ENCODE data around the gene REEP1.
"Not testable (repeated sequence)": the region's sequence is repeated elsewhere in the genome, so short reads cannot be mapped to it uniquely, and the experiment has no call there.

REEP1 gene

GRCh38 chr2:86366651-86367498, 29.4 kb upstream of the REEP1 start:
- Histone ChIP-seq H3K27ac (ENCODE audit: low read depth, low read length) (no peak overlapping the region), H3K9ac (ENCODE audit: low read length) (no peak overlapping the region), H3K4me3 (ENCODE audit: low read length) (no peak overlapping the region), H3K4me1 (ENCODE audit: control insufficient read depth, insufficient read depth, low read length) (no peaks in the 10 kb centered on the region), H3K36me3 (ENCODE audit: control insufficient read depth, insufficient read depth, low read length) (no peaks in the 10 kb centered on the region), H3K27me3 (ENCODE audit: control insufficient read depth, insufficient read depth, low read length) (no peaks in the 10 kb centered on the region)

- no peak overlapping the region for H3K9ac ChIP-seq (ENCODE audit: low read length)
- no peaks in the 10 kb centered on the region for H3K4me1 ChIP-seq (ENCODE audit: control insufficient read depth, insufficient read depth, low read length)
- no peak overlapping the region for H3K4me3 ChIP-seq (ENCODE audit: low read length)
- H3K27ac ChIP-seq (ENCODE audit: low read depth, low read length) = no peak overlapping the region
- no peaks in the 10 kb centered on the region for H3K36me3 ChIP-seq (ENCODE audit: control insufficient read depth, insufficient read depth, low read length)
- no peaks in the 10 kb centered on the region for H3K27me3 ChIP-seq (ENCODE audit: control insufficient read depth, insufficient read depth, low read length)
These were observed 27.5 kb upstream of the REEP1 start for GRCh38 chr2:86364894-86365293.

GRCh38 chr2:86360776-86361175, 23.4 kb upstream of the REEP1 start:
- Histone ChIP-seq H3K36me3 (ENCODE audit: control insufficient read depth, insufficient read depth, low read length) (no peaks in the 10 kb centered on the region), H3K27me3 (ENCODE audit: control insufficient read depth, insufficient read depth, low read length) (no peaks in the 10 kb centered on the region), H3K27ac (ENCODE audit: low read depth, low read length) (no peak overlapping the region), H3K9ac (ENCODE audit: low read length) (no peak overlapping the region), H3K4me1 (ENCODE audit: control insufficient read depth, insufficient read depth, low read length) (no peaks in the 10 kb centered on the region), H3K4me3 (ENCODE audit: low read length) (no peak overlapping the region)

GRCh38 chr2:86358957-86359356, 21.5 kb upstream of the REEP1 start:
- no peak overlapping the region for H3K27ac ChIP-seq (ENCODE audit: low read depth, low read length)
- H3K36me3 ChIP-seq (ENCODE audit: control insufficient read depth, insufficient read depth, low read length) = no peaks in the 10 kb centered on the region
- H3K4me1 ChIP-seq (ENCODE audit: control insufficient read depth, insufficient read depth, low read length) = no peaks in the 10 kb centered on the region
- H3K4me3 ChIP-seq (ENCODE audit: low read length) = no peak overlapping the region
- no peaks in the 10 kb centered on the region for H3K27me3 ChIP-seq (ENCODE audit: control insufficient read depth, insufficient read depth, low read length)
- no peak overlapping the region for H3K9ac ChIP-seq (ENCODE audit: low read length)

- H3K27ac ChIP-seq (ENCODE audit: low read depth, low read length) = no peak overlapping the region
- H3K9ac ChIP-seq (ENCODE audit: low read length) = no peak overlapping the region
- no peak overlapping the region for H3K4me3 ChIP-seq (ENCODE audit: low read length)
- no peaks in the 10 kb centered on the region for H3K4me1 ChIP-seq (ENCODE audit: control insufficient read depth, insufficient read depth, low read length)
- H3K36me3 ChIP-seq (ENCODE audit: control insufficient read depth, insufficient read depth, low read length) = no peaks in the 10 kb centered on the region
- H3K27me3 ChIP-seq (ENCODE audit: control insufficient read depth, insufficient read depth, low read length) = no peaks in the 10 kb centered on the region
These were observed 20.1 kb upstream of the REEP1 start for GRCh38 chr2:86357392-86357963.

GRCh38 chr2:86352727-86353221, 15.3 kb upstream of the REEP1 start:
- no peaks in the 10 kb centered on the region for H3K36me3 ChIP-seq (ENCODE audit: control insufficient read depth, insufficient read depth, low read length)

GRCh38 chr2:86352137-86352726, 14.8 kb upstream of the REEP1 start:
- H3K27me3 ChIP-seq (ENCODE audit: control insufficient read depth, insufficient read depth, low read length) = no peaks in the 10 kb centered on the region
- no peak overlapping the region for H3K4me3 ChIP-seq (ENCODE audit: low read length)
- no peak overlapping the region for H3K27ac ChIP-seq (ENCODE audit: low read depth, low read length)
- H3K9ac ChIP-seq (ENCODE audit: low read length) = no peak overlapping the region
- H3K4me1 ChIP-seq (ENCODE audit: control insufficient read depth, insufficient read depth, low read length) = no peaks in the 10 kb centered on the region
- H3K36me3 ChIP-seq (ENCODE audit: control insufficient read depth, insufficient read depth, low read length) = no peaks in the 10 kb centered on the region

More at GRCh38 chr2:86352727-86353221, 15.3 kb upstream of the REEP1 start:
- no peak overlapping the region for H3K4me3 ChIP-seq (ENCODE audit: low read length)
- no peaks in the 10 kb centered on the region for H3K27me3 ChIP-seq (ENCODE audit: control insufficient read depth, insufficient read depth, low read length)
- no peak overlapping the region for H3K9ac ChIP-seq (ENCODE audit: low read length)
- H3K4me1 ChIP-seq (ENCODE audit: control insufficient read depth, insufficient read depth, low read length) = no peaks in the 10 kb centered on the region
- no peak overlapping the region for H3K27ac ChIP-seq (ENCODE audit: low read depth, low read length)

- no peak overlapping the region for H3K4me3 ChIP-seq (ENCODE audit: low read length)
- no peaks in the 10 kb centered on the region for H3K36me3 ChIP-seq (ENCODE audit: control insufficient read depth, insufficient read depth, low read length)
- no peaks in the 10 kb centered on the region for H3K27me3 ChIP-seq (ENCODE audit: control insufficient read depth, insufficient read depth, low read length)
- H3K27ac ChIP-seq (ENCODE audit: low read depth, low read length) = no peak overlapping the region
- no peaks in the 10 kb centered on the region for H3K4me1 ChIP-seq (ENCODE audit: control insufficient read depth, insufficient read depth, low read length)
- no peak overlapping the region for H3K9ac ChIP-seq (ENCODE audit: low read length)
These were observed 13.3 kb upstream of the REEP1 start for GRCh38 chr2:86350751-86351150.

- no peaks in the 10 kb centered on the region for H3K27me3 ChIP-seq (ENCODE audit: control insufficient read depth, insufficient read depth, low read length)
- H3K36me3 ChIP-seq (ENCODE audit: control insufficient read depth, insufficient read depth, low read length) = no peaks in the 10 kb centered on the region
- no peaks in the 10 kb centered on the region for H3K4me1 ChIP-seq (ENCODE audit: control insufficient read depth, insufficient read depth, low read length)
- no peak overlapping the region for H3K9ac ChIP-seq (ENCODE audit: low read length)
- no peak overlapping the region for H3K27ac ChIP-seq (ENCODE audit: low read depth, low read length)
- H3K4me3 ChIP-seq (ENCODE audit: low read length) = no peak overlapping the region
These were observed 10.0 kb upstream of the REEP1 start for GRCh38 chr2:86347401-86347800.

- H3K27ac ChIP-seq (ENCODE audit: low read depth, low read length); H3K36me3 ChIP-seq (ENCODE audit: control insufficient read depth, insufficient read depth, low read length); H3K4me1 ChIP-seq (ENCODE audit: control insufficient read depth, insufficient read depth, low read length); H3K4me3 ChIP-seq (ENCODE audit: low read length); H3K27me3 ChIP-seq (ENCODE audit: control insufficient read depth, insufficient read depth, low read length); H3K9ac ChIP-seq (ENCODE audit: low read length): not testable (repeated sequence)
These were observed 8.5 kb upstream of the REEP1 start for GRCh38 chr2:86345783-86346370.

- H3K4me1 ChIP-seq (ENCODE audit: control insufficient read depth, insufficient read depth, low read length) = no peaks in the 10 kb centered on the region
- no peaks in the 10 kb centered on the region for H3K27me3 ChIP-seq (ENCODE audit: control insufficient read depth, insufficient read depth, low read length)
- no peak overlapping the region for H3K27ac ChIP-seq (ENCODE audit: low read depth, low read length)
- H3K36me3 ChIP-seq (ENCODE audit: control insufficient read depth, insufficient read depth, low read length) = no peaks in the 10 kb centered on the region
- no peak overlapping the region for H3K4me3 ChIP-seq (ENCODE audit: low read length)
- H3K9ac ChIP-seq (ENCODE audit: low read length) = no peak overlapping the region
These were observed 7.0 kb upstream of the REEP1 start for GRCh38 chr2:86344404-86344803.

- Histone ChIP-seq H3K36me3 (ENCODE audit: control insufficient read depth, insufficient read depth, low read length) (no peaks in the 10 kb centered on the region), H3K4me1 (ENCODE audit: control insufficient read depth, insufficient read depth, low read length) (no peaks in the 10 kb centered on the region), H3K4me3 (ENCODE audit: low read length) (no peak overlapping the region), H3K27me3 (ENCODE audit: control insufficient read depth, insufficient read depth, low read length) (no peaks in the 10 kb centered on the region), H3K9ac (ENCODE audit: low read length) (no peak overlapping the region), H3K27ac (ENCODE audit: low read depth, low read length) (no peak overlapping the region)
These were observed 5.1 kb upstream of the REEP1 start for GRCh38 chr2:86342488-86342887.

Data from rectal smooth muscle tissue (tissue), 1 donor.